BE2C (cell line): ENCODE data around the gene PCDH9.
"Not testable (repeated sequence)": the region's sequence is repeated elsewhere in the genome, so short reads cannot be mapped to it uniquely, and the experiment has no call there.

Source experiments
- DNase-seq: peaks from one replicate; pipeline ENCODE4 v3.0.0-alpha.2; 2020
- H3K27me3 ChIP-seq: fragments of 250-450 bp; sonication (Bioruptor Pico); 2 replicates; pipeline ENCODE4 v1.5.1; 2020; ENCODE audit warnings: mild to moderate bottlenecking
- H3K36me3 ChIP-seq: fragments of 250-450 bp; sonication (Bioruptor Pico); 2 replicates; pipeline ENCODE4 v1.5.1; 2020; ENCODE audit warnings: mild to moderate bottlenecking
- H3K4me1 ChIP-seq: fragments of 250-450 bp; sonication (Bioruptor Pico); 2 replicates; pipeline ENCODE4 v1.5.1; 2020
- H3K4me3 ChIP-seq: 2 replicates; pipeline ENCODE4 v1.5.1; 2011; ENCODE audit warnings: low read depth, low read length
- H3K9me3 ChIP-seq: fragments of 250-450 bp; sonication (Bioruptor Pico); 2 replicates; pipeline ENCODE4 v1.5.1; 2020
- CTCF ChIP-seq: IDR thresholded peaks from 2 replicates; pipeline ENCODE4 v1.5.1; 2012; ENCODE audit warnings: mild to moderate bottlenecking, low read depth, low read length

The PCDH9 gene

GRCh38 chr13:66886264-66886663 is 343.9 kb downstream of the PCDH9 start:
- TF ChIP-seq CTCF: no peak
- Histone ChIP-seq H3K4me1 (peaks cover 12% of the 10 kb centered on the region), H3K9me3 (no peaks in the 10 kb centered on the region), H3K4me3 (no peak overlapping the region), H3K27me3 (no peaks in the 10 kb centered on the region), H3K36me3 (no peaks in the 10 kb centered on the region)
- DNase-seq: no peak

- H3K27me3 ChIP-seq, H3K4me3 ChIP-seq, H3K9me3 ChIP-seq, H3K4me1 ChIP-seq, DNase-seq, H3K36me3 ChIP-seq: not testable (repeated sequence)
Observed at GRCh38 chr13:66881170-66881569, 349.0 kb downstream of the PCDH9 start.

DNA sequence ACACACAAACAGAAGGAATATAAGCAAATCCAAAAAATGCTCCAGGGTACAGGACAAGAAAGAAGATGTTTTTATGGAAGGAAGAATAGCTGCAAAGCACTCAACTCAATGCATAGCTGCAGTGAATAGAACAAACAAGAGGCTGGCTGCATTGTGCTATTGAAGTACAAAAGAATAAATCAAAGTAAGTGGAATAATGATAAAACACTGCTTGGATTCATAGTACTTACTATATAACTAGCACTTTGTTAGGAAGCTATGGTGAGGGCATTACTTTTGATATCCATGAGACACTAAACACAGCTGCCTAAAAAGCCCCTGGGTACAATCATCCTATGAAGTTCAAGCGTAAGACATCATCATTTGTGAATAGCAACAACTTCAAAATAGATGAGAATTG is 350.1 kb downstream of the PCDH9 start:
- no peak for DNase-seq
- H3K4me1 ChIP-seq: no peaks in the 10 kb centered on the region
- H3K36me3 ChIP-seq: no peaks in the 10 kb centered on the region
- no peaks in the 10 kb centered on the region for H3K9me3 ChIP-seq
- no peak for TF ChIP-seq CTCF
- no peaks in the 10 kb centered on the region for H3K27me3 ChIP-seq
- H3K4me3 ChIP-seq: no peak overlapping the region

DNA sequence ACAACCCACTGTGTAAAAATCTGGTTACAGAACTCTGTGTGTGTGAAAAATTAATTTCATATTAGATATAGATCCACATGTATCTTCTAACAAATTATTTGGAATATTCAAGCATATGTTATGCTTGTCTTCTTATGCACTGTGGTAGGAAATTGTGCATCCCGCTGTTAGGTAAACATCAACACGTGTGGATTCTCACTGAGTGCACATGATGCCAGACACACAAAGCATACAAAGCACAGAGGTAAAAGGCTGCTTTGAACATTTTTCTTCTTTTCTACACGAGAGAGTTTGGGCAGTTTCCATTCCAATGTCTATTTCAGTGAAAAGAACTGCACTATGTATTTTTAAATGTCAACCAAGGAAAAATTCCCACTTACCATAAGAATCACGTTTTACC is 354.9 kb downstream of the PCDH9 start:
- Histone ChIP-seq H3K4me3 (no peak overlapping the region), H3K36me3 (no peaks in the 10 kb centered on the region), H3K9me3 (no peaks in the 10 kb centered on the region), H3K4me1 (no peaks in the 10 kb centered on the region), H3K27me3 (no peaks in the 10 kb centered on the region)
- no peak for DNase-seq
- TF ChIP-seq CTCF: no peak

- Histone ChIP-seq H3K4me1 (no peaks in the 10 kb centered on the region), H3K9me3 (no peaks in the 10 kb centered on the region), H3K27me3 (no peaks in the 10 kb centered on the region), H3K36me3 (no peaks in the 10 kb centered on the region), H3K4me3 (no peak overlapping the region)
- no peak for DNase-seq
- no peak for TF ChIP-seq CTCF
Observed at GRCh38 chr13:66864627-66865026, 365.5 kb downstream of the PCDH9 start.

GRCh38 chr13:66860878-66861417 is 369.2 kb downstream of the PCDH9 start:
- TF ChIP-seq CTCF: no peak
- Histone ChIP-seq H3K9me3 (no peaks in the 10 kb centered on the region), H3K27me3 (no peaks in the 10 kb centered on the region), H3K4me3 (no peak overlapping the region), H3K36me3 (no peaks in the 10 kb centered on the region), H3K4me1 (peaks cover 6% of the 10 kb centered on the region; the same call in 1 of the 2 replicates)
- no peak for DNase-seq
